Muscle layer of duodenum (tissue), 2 donors: ENCODE data around the gene ZNF583.

Source experiments
- H3K27ac ChIP-seq: one replicate; pipeline ENCODE4 v1.7.0; 2013; ENCODE audit warnings: mild to moderate bottlenecking, low read length
- H3K27me3 ChIP-seq: one replicate; pipeline ENCODE4 v1.7.0; 2013; ENCODE audit warnings: low read depth, mild to moderate bottlenecking, control low read depth, low read length
- H3K36me3 ChIP-seq, 2 donors: one replicate each; pipeline ENCODE4 v1.7.0; 2013; ENCODE audit warnings: low read length in 2 of 2, control low read depth in 1 of 2, mild to moderate bottlenecking in 1 of 2; ENCODE audit not compliant: insufficient read depth in 2 of 2, control insufficient read depth in 1 of 2
- H3K4me1 ChIP-seq, 2 donors: one replicate each; pipeline ENCODE4 v1.7.0; 2013; ENCODE audit warnings: low read length in 2 of 2, mild to moderate bottlenecking in 2 of 2, control low read depth in 1 of 2, moderate library complexity in 1 of 2; ENCODE audit not compliant: insufficient read depth in 2 of 2, control insufficient read depth in 1 of 2
- H3K4me3 ChIP-seq, 2 donors: one replicate each; pipeline ENCODE4 v1.7.0; 2013; ENCODE audit warnings: low read length in 2 of 2, low read depth in 1 of 2, mild to moderate bottlenecking in 1 of 2
- H3K9me3 ChIP-seq, 2 donors: one replicate each; pipeline ENCODE4 v1.7.0; 2013; ENCODE audit warnings: low read length in 2 of 2, control low read depth in 1 of 2, mild to moderate bottlenecking in 1 of 2; ENCODE audit not compliant: control insufficient read depth in 1 of 2
- donor health status: healthy.

Gene ZNF583

DNA sequence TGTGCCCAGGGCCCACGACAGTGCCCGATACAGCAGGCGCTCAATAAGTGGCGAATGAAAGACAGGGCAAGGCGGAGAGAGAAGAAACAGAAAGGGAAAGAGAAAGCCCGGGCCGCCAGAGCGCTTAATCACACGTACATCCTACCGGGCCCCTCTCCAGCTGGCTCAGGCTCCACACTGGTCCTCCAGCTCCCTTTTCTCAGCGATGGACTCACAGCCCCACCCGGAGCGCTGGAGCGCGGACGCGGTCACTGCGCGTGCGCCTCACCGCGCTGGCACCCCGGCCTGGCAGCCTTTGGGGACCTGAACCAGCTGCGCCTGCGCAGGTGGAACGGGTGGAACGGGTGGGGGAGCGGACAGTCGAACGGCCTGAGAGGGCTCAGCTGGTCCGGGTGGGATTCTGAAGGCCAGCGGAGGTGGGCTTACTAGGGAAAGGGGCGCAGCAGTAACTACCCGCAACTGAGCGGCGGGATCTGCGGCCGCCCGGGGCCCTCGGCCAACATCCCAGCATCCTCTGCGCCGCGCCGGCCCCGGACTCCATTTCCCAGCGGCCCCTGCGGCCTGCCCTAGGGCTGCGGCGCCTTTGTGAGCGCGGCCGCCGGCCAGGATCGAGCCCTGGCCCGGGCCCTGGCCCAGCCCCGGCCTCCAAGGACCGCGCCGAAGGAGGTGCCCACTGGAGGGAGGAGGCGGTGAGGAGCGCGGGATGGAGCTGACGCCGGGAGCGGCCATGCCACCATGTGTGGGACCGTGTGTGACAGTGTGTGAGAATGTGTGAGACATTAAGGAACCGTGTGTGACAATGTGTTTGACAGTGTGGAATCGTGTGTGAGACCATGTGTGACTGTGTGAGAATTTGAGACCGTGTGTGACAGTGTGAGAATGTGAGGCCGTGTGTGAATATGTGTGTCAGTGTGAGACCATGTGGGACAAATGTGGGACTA lies at the start of gene ZNF583:
ZNF583 (plus strand) TSS at position 569 of the 941 bp plus-strand sequence. CDS start 2,783 bp downstream, outside the sequence.
- Histone ChIP-seq H3K4me3 (peak within 1 kb of the TSS; percentile 84), H3K4me1 (peaks cover 0 to 15% of the 10 kb centered on the region in 2 donors), H3K27ac (peak within 1 kb of the TSS; percentile 83), H3K27me3 (no peaks in the 10 kb centered on the region), H3K36me3 (peaks cover 19 to 43% of the 10 kb centered on the region in 2 donors), H3K9me3 (peaks cover 27 to 49% of the 10 kb centered on the region in 2 donors)

GRCh38 chr19:56355517-56355916 lies 48.6 kb upstream of the ZNF583 start:
- H3K9me3 ChIP-seq, result peaks cover 0 to 11% of the 10 kb centered on the region in 2 donors
- no peaks in the 10 kb centered on the region for H3K36me3 ChIP-seq
- H3K27me3 ChIP-seq, result no peaks in the 10 kb centered on the region
- no peak overlapping the region for H3K4me3 ChIP-seq
- H3K4me1 ChIP-seq, result no peaks in the 10 kb centered on the region
- H3K27ac ChIP-seq, result no peak overlapping the region

GRCh38 chr19:56356944-56357343 lies 47.2 kb upstream of the ZNF583 start:
- Histone ChIP-seq H3K36me3 (peaks cover 0 to 5% of the 10 kb centered on the region in 2 donors), H3K4me1 (no peaks in the 10 kb centered on the region), H3K27me3 (no peaks in the 10 kb centered on the region), H3K27ac (no peak overlapping the region), H3K9me3 (peaks cover 0 to 16% of the 10 kb centered on the region in 2 donors), H3K4me3 (no peak overlapping the region)

DNA sequence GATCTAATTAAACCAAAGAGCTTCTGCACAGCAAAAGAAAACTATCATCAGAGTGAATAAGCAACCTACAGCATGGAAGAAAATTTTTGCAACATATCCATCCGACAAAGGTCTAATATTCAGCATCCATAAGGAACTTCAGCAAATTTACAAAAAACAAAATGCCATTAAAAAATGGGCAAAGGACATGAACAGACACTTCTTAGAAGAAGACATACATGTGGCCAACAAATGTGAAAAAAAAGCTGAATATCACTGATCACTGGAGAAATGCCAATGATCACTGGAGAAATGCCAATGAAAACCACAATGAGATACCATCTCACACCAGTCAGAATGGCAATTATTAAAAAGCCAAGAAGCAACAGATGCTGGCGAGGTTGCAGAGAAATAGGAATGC lies 43.3 kb upstream of the ZNF583 start:
- Histone ChIP-seq H3K4me3 (no peak overlapping the region), H3K27me3 (no peaks in the 10 kb centered on the region), H3K27ac (no peak overlapping the region), H3K36me3 (peaks cover 0 to 21% of the 10 kb centered on the region in 2 donors), H3K9me3 (peaks cover 4 to 32% of the 10 kb centered on the region in 2 donors), H3K4me1 (no peaks in the 10 kb centered on the region)

- peak overlapping the region; percentile 72 to 76 for H3K4me3 ChIP-seq
- H3K27me3 ChIP-seq, result no peaks in the 10 kb centered on the region
- H3K4me1 ChIP-seq, result peaks cover 6 to 15% of the 10 kb centered on the region in 2 donors
- H3K27ac ChIP-seq, result peak overlapping the region; percentile 62
- peaks cover 4 to 18% of the 10 kb centered on the region in 2 donors for H3K9me3 ChIP-seq
- H3K36me3 ChIP-seq, result peaks cover 1 to 29% of the 10 kb centered on the region in 2 donors
Observed at GRCh38 chr19:56367829-56368711, 36.1 kb upstream of the ZNF583 start.

GRCh38 chr19:56369886-56370676 lies 34.1 kb upstream of the ZNF583 start:
- Histone ChIP-seq H3K27me3 (no peaks in the 10 kb centered on the region), H3K4me1 (peaks cover 6 to 15% of the 10 kb centered on the region in 2 donors), H3K27ac (no peak overlapping the region), H3K4me3 (peak overlapping the region in 1 of 2 donors; percentile 11), H3K36me3 (peaks cover 22 to 35% of the 10 kb centered on the region in 2 donors), H3K9me3 (peaks cover 10 to 15% of the 10 kb centered on the region in 2 donors)

GRCh38 chr19:56372281-56372680 lies 31.9 kb upstream of the ZNF583 start:
- Histone ChIP-seq H3K27ac (no peak overlapping the region), H3K36me3 (peaks cover 43 to 57% of the 10 kb centered on the region in 2 donors), H3K9me3 (peaks cover 31% of the 10 kb centered on the region in 2 donors), H3K27me3 (no peaks in the 10 kb centered on the region), H3K4me1 (peaks cover 6 to 15% of the 10 kb centered on the region in 2 donors), H3K4me3 (no peak overlapping the region)

GRCh38 chr19:56377105-56377924 lies 26.8 kb upstream of the ZNF583 start:
- peak overlapping the region in 1 of 2 donors; percentile 7 for H3K4me3 ChIP-seq
- no peaks in the 10 kb centered on the region for H3K27me3 ChIP-seq
- peaks cover 50 to 78% of the 10 kb centered on the region in 2 donors for H3K36me3 ChIP-seq
- H3K27ac ChIP-seq, result no peak overlapping the region
- H3K4me1 ChIP-seq, result no peaks in the 10 kb centered on the region
- peaks cover 43 to 57% of the 10 kb centered on the region in 2 donors for H3K9me3 ChIP-seq

DNA sequence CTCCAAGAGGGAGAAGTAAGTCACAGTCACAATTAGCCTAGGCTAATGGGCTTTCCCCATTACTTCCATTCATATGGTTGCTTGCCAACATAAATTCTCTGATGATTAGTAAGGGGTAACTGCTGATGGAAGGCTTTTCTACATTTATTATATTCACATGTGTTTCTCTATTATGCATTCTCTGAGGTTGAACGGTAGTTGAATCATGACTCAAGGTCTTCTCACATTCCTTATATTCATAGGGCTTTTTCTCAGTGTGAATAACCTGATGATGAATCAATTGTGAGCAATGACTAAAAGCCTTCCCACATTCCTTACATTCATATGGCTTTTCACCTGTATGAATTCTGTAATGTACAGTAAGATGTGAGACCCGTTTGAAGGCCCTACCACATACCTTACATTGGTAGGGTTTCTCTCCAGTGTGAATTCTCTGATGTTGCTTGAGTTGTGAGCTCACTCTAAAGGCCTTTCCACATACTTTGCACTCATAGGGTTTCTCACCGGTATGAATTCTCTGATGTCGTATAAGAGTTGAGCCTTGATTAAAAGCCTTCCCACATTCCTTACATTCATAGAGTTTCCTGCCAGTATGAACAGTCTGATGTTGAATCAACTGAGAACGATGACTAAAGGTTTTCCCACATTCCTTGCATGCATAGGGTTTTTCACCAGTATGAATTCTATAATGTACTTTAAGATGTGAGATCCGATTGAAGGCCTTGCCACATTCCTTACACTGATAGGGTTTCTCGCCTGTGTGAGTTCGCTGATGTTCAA lies 20.1 kb upstream of the ZNF583 start:
- Histone ChIP-seq H3K27me3 (no peaks in the 10 kb centered on the region), H3K9me3 (peaks cover 38% of the 10 kb centered on the region in 2 donors), H3K27ac (no peak overlapping the region), H3K4me3 (no peak overlapping the region), H3K4me1 (no peaks in the 10 kb centered on the region), H3K36me3 (peaks cover 12 to 63% of the 10 kb centered on the region in 2 donors)
